PFSK-1 (cell line): ENCODE measurements around the gene RASSF3.

Experiments used
- FOXP2 ChIP-seq: optimal IDR thresholded peaks from 2 replicates; pipeline ENCODE3; 2011; ENCODE audit warnings: borderline replicate concordance, control low read depth, inconsistent platforms; ENCODE audit not compliant: insufficient read depth; ENCODE audit errors: extremely low read length, extremely low read depth
- POLR2AphosphoS5 ChIP-seq: IDR thresholded peaks from 2 replicates; pipeline ENCODE4 v1.6.1; 2012; ENCODE audit warnings: low read depth, mild to moderate bottlenecking, control low read depth, low read length, moderate library complexity
- REST ChIP-seq, 2 experiments: IDR thresholded peaks; 2 replicates each; pipeline versions ENCODE4 v1.6.1 to v1.8.0; 2011 to 2012; ENCODE audit warnings: low read depth in 2 of 2, low read length in 2 of 2, control low read depth in 1 of 2, inconsistent platforms in 1 of 2, mild to moderate bottlenecking in 1 of 2, moderate library complexity in 1 of 2; ENCODE audit not compliant: insufficient read depth in 1 of 2
- SIN3A ChIP-seq: IDR thresholded peaks from 2 replicates; pipeline ENCODE4 v1.6.1; 2012; ENCODE audit warnings: mild to moderate bottlenecking, low read length, moderate library complexity, borderline replicate concordance; ENCODE audit not compliant: insufficient read depth
- TAF1 ChIP-seq: IDR thresholded peaks from 2 replicates; pipeline ENCODE4 v1.6.1; 2012; ENCODE audit warnings: low read length, control low read depth, borderline replicate concordance; ENCODE audit not compliant: insufficient read depth

GRCh38 chr12:64744422-64745258 lies 134.3 kb downstream of the RASSF3 start:
- TF ChIP-seq TAF1 (no peak), REST (IDR thresholded peaks at IDR 0.05; ENCODE audit: insufficient read depth in 1 of 2, low read depth in 2 of 2, low read length in 2 of 2) (no peak), POLR2AphosphoS5 (no peak), SIN3A (no peak), FOXP2 (no peak)
